ENCODE results near the gene XAGE1A.
"Not testable (repeated sequence)": the region's sequence is repeated elsewhere in the genome, so short reads cannot be mapped to it uniquely, and the experiment has no call there.

DNA sequence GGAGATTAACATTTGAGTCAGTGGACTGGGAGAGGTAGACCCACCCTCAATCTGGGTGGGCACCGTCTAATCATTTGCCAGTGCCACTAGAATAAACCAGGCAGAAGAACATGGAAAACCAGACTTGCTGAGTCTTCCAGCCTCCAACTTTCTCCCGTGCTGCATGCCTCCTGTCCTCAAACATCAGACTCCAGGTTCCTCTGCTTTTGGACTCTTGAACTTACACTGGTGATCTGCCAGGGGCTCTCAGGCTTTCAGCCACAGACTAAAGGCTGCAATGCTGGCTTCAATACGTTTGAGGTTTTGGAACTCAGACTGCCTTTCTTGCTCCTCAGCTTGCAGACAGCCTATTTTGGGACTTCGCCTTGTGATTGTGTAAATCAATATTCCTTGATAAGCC lies 45.4 kb downstream of the XAGE1A start:
- not testable (repeated sequence) for TF ChIP-seq EZH2 (IDR thresholded peaks at IDR 0.05; ENCODE audit: insufficient read depth, poor library complexity, severe bottlenecking); EZH2phosphoT487 (IDR thresholded peaks at IDR 0.05; ENCODE audit: insufficient read depth, low read depth)
